Right forelimb (tissue), 1 donor: ENCODE measurements around the gene MRPS10.
"Not testable (repeated sequence)": the region's sequence is repeated elsewhere in the genome, so short reads cannot be mapped to it uniquely, and the experiment has no call there.

Source experiments
- DNase-seq: peaks from one replicate; pipeline ENCODE4 v3.0.0-alpha.2; 2018

The MRPS10 gene

GRCh38 chr6:42237857-42238256 lies 20.2 kb upstream of the MRPS10 start:
- no peak for DNase-seq

DNA sequence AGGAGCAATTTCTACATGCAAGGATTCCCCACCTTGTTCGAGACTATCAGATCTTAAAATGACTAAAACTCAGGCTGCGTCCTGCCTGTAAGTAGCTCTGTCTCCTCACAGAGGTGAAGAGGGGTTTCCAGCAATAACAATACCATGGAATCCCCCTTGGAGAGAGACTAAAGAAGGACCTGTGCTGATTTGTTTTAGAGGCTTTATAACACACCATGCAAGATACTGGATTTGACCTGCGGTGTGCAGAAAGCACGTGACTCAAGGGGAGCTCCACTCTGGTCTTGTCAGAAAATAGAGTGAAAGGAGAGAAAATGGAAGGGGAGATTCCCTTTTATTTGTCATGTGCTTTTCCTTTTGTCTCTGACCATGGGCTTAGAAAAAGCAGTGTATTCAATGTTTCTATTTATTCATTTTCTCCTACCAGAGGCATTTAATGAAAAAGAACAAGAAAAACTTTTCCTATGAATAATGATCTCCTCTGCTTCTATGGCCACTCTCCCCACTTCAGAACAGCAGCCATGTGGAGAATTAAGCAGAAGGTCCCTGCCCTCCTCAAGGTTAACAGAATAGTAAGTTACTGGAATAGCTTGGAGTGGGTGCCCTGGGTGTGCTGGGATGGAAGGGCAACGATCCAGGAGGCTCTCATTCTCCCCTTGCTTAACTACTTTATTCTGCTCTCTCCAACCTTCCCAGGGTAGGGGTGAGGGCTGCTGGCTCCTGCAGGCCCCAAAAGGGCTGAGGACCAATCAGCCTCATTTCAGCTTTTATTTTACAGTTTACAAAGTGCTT lies 19.2 kb upstream of the MRPS10 start:
- no peak for DNase-seq

GRCh38 chr6:42236030-42236429 lies 18.4 kb upstream of the MRPS10 start:
- no peak for DNase-seq

GRCh38 chr6:42232035-42232434 lies 14.4 kb upstream of the MRPS10 start:
- DNase-seq, result no peak

GRCh38 chr6:42230345-42231321 lies 13.0 kb upstream of the MRPS10 start:
- DNase-seq, result no peak

GRCh38 chr6:42229506-42230119 lies 12.0 kb upstream of the MRPS10 start:
- no peak for DNase-seq

GRCh38 chr6:42228305-42228704 lies 10.6 kb upstream of the MRPS10 start:
- no peak for DNase-seq

GRCh38 chr6:42227173-42227850 lies 9.7 kb upstream of the MRPS10 start:
- no peak for DNase-seq

DNA sequence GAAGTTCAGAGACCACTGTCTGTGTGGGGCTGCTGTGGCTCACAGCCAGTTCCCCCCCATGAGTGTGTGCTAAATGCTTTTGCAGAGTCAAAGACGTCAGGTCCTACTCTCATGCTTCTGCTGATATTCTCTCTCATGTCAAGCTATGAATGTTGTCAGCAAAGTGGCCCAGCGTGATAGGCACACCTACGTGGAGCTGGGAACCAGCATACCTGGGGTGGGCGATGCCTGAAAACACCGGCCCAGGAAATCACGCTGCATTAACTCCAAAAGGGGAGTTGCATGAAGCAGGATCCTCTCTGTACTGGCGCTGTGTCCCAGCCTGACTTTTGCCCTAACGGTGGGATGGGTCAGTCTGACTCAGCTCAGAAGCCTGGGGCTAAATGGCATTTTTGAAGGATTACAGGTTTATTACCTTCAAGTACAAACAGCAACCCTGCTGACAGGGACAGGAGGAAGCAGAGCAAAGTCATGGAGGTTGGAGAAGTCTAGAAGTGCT lies 9.0 kb upstream of the MRPS10 start:
- no peak for DNase-seq

- DNase-seq, result no peak
Observed at GRCh38 chr6:42226161-42226611, 8.5 kb upstream of the MRPS10 start.

DNA sequence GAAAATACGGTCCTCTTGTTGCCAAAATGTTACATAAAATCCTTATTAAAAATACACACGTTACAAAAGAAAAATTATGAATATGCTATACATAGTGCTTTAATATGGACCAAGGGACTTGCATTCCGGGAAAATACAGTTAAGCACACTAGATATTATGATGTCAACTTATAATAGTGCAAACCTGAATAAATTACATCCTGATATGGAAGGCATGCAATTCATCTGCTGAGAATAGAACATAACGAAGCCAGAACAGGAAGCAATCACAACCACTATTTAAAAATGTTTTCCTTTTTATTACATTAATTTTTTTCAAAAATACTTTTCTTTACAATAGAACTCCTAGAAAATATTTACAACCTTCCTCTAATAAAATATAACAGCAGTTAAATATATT lies 7.8 kb upstream of the MRPS10 start:
- DNase-seq, result no peak

GRCh38 chr6:42225029-42225339 lies 7.3 kb upstream of the MRPS10 start:
- no peak for DNase-seq

DNA sequence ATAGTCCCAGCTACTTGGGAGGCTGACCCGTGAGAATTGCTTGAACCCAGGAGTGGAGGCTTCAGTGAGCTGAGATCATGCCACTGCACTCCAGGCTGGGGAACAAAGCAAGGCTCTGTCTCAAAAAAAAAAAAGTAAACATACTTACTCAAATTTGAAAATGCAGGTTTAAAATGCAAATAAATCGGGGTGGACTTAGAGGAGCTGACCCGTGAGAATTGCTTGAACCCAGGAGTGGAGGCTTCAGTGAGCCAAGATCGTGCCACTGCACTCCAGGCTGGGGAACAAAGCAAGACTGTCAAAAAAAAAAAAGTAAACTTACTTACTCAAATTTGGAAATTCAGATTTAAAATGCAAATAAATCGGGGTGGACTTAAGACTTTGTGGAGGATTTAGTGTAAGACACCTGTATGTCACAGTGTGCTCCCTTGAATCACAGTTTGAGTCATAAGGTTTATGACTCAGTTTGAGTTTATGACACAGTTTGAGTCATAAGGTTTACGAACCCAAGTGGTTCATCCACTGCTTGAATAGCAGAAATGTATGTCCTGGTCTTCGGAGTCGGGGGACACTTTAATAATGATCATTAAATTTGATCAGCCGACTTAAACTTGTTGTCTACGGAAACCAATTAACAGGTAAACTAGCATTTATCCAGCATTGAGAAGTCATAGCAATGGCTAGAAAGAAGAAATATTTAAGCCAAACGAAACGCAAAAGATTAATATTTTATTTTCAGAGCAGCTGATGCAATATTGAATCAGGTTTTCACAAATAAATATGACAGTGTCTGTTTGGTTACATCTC lies 6.8 kb upstream of the MRPS10 start:
- DNase-seq, result no peak

- no peak for DNase-seq
Observed at GRCh38 chr6:42222448-42222847, 4.8 kb upstream of the MRPS10 start.

- no peak for DNase-seq
Observed at GRCh38 chr6:42221546-42221945, 3.9 kb upstream of the MRPS10 start.

- no peak for DNase-seq
Observed at GRCh38 chr6:42220807-42221206, 3.1 kb upstream of the MRPS10 start.

GRCh38 chr6:42217157-42217518 lies 523 bp downstream of the MRPS10 start:
- no peak for DNase-seq

- not testable (repeated sequence) for DNase-seq
Observed at GRCh38 chr6:42216495-42216894, 1.2 kb downstream of the MRPS10 start.

- DNase-seq, result no peak
Observed at GRCh38 chr6:42212442-42212841, 5.2 kb downstream of the MRPS10 start.

GRCh38 chr6:42211726-42212125 lies 5.9 kb downstream of the MRPS10 start:
- no peak for DNase-seq

- no peak for DNase-seq
Observed at GRCh38 chr6:42210551-42210950, 7.1 kb downstream of the MRPS10 start.

DNA sequence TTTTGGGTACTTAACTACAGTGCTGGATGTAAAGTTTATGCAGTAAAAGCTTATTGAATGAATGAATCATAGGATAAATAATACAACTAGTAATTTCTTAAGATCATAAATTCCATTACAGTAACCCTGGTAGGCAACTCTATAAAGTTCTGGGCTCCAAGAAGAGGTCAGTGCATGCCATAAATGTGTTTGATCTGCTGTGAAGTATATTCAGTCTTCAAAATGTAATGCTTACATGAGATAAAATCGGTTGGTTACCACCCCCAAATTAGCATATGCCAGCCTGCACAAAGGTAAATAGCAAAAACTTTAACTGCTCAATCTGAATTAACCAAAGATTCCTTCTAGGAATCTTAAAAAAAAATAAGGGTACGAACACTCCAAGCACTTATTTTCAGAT lies 10.1 kb downstream of the MRPS10 start:
- DNase-seq, result not testable (repeated sequence)
